Measurements from ENCODE around the gene JARID2.

- TF ChIP-seq POLR2AphosphoS5 (IDR thresholded peaks at IDR 0.05; ENCODE audit: borderline replicate concordance, low read depth, low read length) (no peak), EZH2 (IDR thresholded peaks at IDR 0.05) (no peak), FOXP2 (optimal IDR thresholded peaks at IDR 0.05; ENCODE audit: control extremely low read depth, extremely low read length, insufficient read depth) (no peak)
Measured at GRCh38 chr6:15538106-15538505, 292.2 kb downstream of the JARID2 start.
